GM18873 (cell line): Measurements from ENCODE around the gene SLC39A7.
"Not testable (repeated sequence)": the region's sequence is repeated elsewhere in the genome, so short reads cannot be mapped to it uniquely, and the experiment has no call there.

Experiments
- ATAC-seq: cut with Tn5 transposase; IDR thresholded peaks from one replicate; pipeline ENCODE4 v1.9.1; 2021; ENCODE audit warnings: mild to moderate bottlenecking, moderate library complexity, moderate number of reproducible peaks; ENCODE audit not compliant: unreplicated experiment, low FRiP score

SLC39A7 gene

DNA sequence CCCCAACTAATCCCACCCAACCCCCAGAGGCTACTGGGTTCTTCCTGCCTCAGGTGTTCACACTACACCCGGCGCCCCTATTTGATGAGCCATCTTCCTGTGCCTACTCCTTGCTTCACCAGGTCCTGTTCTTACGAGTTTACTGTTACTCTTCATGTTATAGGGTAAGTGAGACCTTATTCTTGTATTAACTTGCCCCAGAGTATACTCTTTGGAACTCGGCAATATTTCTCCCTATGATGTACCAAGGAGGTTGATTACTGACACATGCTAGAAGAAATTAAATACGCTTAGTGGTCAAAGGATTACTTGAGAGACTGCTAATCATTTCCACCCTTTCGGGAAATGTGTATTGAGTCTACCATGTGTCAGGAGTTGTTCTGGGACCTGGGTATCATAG, 16.6 kb downstream of the SLC39A7 start:
- no peak for ATAC-seq

DNA sequence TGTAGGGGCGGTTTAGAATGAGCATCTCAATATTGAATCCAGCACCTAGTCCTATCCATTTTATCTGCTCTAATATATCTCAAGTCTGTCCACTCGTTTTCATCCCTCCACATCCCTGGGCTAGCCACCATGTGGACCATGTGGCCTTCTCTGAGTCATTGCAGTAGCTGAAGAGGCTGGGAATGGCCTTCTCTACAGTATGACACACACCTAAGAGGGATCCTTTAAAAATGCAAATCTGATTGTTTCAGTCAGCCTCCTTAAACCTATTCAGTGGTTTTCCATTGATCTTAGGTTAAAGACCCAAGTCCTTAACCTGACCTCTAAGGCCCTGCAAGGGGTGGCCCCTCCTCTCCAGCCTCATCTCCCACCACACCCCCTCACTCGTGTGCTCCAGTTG, 17.0 kb downstream of the SLC39A7 start:
- ATAC-seq, result no peak

DNA sequence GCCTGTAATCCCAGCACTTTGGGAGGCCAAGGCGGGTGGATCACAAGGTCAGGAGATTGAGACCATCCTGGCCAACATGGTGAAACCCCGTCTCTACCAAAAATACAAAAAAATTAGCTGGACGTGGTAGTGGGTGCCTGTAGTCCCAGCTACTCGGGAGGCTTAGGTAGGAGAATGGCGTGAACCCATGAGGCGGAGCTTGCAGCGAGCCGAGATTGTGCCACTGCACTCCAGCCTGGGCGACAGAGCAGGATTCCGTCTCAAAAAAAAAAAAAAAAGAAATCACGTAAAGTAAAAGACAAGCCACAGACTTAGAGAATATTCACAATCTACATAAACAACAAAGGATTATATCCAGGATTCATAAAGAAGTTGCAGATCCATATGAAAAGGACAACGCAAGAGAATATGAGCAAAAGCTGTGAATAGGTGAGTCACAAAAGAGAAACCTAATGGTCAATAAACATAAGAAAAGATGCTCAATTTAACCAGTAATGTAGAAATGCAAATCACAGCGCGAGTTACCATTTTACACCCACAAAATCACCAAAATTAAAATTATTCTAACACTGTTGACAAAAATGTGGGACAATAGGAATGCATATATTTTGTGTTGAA, 25.9 kb downstream of the SLC39A7 start:
- not testable (repeated sequence) for ATAC-seq

DNA sequence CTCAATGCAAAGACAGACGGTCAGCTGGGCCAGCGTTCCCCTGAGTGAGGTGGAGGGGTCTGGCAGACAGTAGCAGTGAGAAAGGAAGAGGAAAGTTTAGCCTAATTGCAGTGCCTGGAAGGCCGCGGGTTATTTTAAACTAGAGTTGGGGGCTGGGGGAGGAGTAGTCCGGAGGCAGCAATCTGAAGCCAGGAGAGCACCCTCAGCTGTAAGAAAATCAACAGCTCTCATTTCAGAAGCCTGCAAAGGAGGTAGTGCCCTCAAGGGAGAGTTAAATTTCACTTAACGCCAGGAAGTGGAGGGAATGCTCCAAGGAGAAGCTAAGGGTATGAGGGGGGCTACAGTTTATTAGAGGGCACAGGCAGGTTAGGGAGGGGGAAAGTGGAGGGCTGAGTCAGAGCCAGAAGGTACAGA, 34.6 kb downstream of the SLC39A7 start:
- ATAC-seq, result no peak

DNA sequence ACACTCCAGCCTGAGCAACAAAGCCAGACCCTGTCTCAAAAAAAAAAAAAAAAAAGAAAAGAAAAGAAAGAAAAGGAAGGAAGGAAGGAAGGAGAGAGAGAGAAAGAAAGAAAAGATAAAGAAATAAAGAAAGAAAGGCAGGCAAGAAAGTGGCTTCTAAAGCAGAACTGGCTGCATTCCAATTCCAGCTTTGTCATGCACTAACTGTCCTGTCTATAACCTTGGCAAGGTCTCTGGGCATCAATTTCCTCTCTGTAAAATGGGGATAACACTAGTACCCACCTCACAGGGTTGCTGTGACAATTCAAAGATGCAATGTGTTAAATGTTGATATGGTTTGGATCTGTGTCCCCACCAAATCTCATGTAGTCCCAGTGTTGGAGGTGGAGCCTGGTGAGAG, 35.7 kb downstream of the SLC39A7 start:
- ATAC-seq, result no peak

DNA sequence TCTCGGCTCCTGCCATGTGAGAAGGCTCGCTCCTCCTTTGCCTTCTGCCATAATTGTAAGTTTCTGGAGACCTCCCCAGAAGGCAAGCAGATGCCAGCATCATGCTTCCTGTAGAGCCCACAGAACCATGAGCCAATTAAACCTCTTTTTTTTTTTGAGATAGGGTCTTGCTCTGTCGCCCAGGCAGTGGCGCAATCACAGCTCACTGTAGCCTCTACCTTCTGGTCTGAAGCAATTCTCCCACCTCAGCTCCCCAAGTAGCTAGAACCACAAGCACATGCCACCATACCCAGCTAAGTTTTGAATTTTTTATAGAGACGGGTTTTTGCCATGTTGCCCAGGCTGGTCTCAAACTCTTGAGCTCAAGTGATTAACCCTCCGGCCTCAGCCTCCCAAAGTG, 36.2 kb downstream of the SLC39A7 start:
- ATAC-seq, result no peak

DNA sequence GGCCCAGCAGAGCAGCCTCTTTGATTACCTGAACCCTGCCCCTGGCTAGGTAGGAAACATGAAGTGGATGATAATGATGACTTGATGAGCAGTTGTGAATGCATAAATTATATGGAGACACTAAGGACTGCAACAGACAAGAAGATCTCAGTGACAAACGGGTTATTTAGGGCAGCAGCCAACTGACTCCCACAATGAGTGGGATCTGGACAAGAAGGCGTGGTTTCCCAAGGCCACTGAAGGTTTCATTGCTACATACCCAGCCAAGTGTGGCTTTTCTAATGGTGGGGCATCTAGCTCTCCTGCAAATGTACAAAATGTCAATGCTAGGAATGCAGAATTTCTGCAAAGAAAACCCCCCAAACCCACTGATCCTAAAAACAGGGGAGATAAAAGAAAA, 37.1 kb downstream of the SLC39A7 start:
- no peak for ATAC-seq

DNA sequence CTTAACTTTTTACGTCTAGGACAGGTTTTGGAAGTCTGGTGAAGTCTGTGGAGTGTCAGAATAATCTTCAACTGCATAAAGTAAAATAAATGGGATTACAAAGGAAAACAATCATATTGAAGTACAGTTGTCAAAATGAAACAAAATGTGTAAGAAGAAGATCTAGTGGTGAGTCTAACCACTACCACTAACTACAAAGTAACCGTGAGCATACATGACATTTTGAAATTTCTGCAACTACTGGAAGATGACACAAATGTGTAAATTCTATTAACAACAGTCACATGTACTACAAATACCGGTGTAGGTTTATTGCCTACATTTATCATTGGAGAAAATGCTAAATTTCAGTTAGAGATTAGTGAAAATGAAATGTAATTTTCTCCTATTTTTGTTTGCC, 41.3 kb downstream of the SLC39A7 start:
- ATAC-seq, result no peak

DNA sequence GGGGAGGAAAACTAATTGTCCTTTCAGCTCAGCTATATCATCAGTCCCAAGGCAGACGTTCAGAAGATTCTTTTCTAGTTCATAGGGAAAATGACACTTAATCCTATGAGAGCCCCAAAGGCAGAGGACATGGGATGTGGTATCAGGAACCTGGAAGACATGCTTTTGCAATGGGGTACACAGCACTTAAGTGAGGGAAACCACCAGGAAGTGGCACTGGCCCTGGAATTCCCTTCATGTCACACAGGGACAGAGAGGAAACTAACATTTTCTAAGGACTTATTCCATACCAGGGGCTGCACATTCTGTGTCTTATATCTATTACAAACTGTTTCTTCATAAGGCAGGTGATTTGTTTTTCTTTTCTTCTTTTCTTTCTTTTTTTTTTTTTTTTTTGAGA, 42.8 kb downstream of the SLC39A7 start:
- ATAC-seq, result no peak

DNA sequence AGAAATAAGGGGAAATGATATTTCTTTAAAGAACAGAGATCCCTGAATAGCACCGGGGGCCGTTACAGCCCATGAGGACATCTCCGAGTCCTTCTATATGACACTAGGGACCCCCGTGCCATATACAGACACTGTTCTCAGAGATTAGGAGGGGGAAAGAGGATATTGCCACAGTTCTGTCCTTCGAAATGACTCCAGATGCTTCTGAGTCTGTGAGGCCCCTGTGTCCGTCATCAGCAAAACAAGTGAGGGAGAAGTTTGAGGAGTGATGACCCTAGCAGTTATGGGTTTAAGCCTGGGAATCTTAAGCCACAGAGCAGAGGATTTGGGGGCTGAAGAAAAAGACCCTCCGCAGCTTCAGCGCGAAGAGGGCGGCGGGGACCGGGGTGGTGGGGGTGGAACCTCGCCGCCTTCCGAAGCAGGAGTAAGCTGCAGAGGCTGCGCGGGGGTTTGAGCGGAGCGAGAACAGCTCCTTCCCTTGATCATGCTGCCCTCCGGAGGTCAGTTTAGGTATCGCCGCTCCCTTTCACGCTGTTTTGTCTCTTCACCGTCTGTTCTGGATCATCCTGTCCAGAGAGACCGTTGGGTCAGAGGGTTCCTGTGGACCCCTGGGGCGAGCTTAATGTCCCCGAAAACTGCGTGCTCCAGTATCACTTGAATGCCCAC, 47.4 kb downstream of the SLC39A7 start:
- ATAC-seq, result no peak

DNA sequence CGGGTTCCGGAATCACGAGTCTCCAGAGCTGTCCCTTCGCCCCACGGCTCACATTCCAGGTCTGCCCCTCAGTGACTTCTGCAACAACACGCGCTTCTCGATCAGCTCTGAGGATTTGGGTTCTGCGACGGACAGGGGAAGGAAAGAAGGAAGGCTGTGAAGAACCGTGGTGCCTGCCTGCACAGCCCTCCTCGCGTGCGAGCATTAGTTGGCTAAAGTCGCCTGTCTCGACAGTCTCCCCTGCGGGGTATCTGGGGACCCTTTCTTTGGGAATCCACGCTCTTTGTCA, 47.9 kb downstream of the SLC39A7 start:
- no peak for ATAC-seq

DNA sequence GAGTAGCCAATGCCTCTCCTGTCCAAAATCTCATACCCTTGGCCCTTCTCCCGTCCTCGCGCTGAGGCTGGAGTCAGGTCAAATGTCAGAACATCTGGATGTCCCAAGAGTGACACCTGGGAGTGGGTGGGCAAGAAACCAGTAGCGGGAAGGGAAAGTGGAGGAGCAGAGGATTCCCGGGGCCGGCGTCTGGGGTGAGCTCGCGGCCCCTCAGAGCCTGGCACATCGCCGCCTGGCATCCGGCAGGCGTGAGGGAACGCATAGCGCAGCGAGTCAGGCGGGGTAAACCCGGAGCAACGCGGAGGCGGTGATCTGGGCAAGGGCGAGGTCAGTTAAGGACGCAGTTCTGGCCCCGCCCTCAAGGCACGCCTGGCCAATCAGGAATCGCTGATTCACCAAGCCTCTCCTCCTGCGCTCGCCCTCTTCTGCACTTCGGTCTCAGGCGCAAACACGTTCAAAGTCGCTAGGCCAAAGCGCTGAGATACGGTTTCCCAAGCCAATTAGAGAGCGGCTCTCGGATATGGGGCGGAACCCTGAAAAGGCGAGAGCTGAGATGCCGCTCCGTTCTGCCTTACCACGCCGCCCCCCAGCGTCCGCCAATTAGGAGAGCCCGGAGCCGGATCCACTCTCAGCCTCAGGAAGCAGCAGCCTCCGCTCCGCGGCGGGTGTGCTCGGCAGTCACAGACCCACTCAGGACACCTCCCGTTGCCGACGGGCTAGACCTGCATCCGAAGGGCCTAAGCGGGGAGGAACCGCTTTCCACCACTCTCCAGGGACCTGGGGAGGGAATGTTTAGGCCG, 48.5 kb downstream of the SLC39A7 start:
- peak; percentile 89 for ATAC-seq

DNA sequence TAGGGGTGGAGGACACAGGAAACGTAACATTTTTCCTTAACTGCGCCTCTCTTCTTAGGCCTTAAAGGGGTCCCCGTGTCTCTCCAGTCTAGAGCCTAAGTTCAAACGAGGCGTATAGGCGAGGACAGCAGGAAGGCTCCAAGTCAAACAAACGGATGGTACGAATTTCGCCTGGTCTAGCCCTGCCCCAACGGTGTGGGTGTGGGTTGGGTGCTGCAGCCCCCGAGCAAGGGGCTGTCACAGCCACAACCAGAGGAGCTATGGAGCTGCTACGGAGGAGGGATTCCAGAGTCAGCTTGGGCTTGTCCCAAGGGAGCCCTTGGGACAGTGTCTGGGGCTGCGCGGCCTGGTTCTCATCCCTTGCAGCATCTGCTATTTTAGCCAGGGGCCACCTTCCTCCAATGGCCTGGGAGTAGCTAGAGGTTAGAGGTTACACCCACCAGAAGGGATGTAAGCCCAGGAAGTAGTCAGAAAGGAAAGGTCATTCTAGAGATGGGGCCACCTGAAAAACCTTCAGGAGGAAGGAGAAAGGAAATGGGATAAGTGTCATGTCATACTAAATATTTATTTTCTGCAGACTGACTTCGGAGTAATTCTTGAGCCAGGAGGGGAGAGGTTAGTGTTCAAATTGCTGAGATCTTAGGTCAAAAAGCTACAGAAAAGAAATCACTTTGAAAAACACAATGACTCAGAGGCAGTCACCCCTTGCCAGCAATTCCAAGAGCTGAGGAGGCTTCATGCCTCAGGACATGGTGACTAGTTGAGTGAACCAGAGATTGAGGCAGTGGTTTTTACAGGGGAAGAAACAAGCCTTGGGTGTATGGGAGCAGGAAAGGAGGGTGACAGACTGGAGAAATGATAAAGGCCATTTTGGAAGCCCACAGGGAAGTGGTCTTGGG, 49.3 kb downstream of the SLC39A7 start:
- ATAC-seq, result no peak

DNA sequence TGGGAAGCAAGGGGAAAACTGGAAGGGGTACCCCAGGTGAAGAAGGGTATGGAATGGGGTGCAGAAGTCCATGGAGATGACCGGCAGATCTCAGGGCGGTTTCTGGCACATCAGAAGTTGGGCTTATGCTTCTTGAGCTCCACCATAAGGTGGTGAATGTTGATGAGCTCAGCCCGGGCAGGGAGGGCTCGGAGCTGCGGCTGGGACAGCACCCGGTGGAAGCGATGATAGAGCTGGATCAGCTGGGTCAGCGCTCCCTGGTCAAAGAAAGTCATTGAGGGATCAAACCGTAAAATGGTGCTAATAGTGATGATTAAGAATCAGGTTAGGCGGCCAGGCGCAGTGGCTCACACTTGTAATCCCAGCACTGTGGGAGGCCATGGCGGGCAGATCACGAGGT, 50.1 kb downstream of the SLC39A7 start:
- ATAC-seq, result no peak

DNA sequence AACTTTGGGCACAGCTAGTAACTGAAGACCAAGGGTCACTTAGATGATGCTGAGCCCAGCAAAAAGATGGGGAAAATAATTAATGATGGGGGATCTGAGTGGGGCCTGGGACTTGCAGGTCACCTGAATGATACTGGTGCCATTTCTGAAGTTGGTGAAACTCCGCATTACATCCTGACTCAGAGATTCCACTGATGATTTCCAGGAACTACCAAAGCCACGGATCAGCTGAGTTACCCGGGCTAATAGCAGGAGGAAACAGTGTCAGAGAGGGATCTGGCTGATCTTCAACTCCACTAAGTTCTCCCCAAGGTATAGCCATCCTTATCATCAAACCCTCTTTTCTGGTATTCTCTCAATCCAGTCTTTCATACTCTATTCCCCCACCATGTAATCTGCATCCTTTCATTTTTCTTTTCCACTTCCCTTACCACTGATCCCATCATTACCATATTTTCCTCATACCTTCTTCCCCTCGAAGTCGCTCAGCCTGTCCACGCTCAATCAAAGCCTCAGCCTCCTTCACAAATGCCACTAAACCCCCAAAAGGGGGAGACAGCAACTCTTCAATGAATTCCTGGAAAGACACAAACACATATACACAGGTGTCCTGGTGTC, 50.8 kb downstream of the SLC39A7 start:
- ATAC-seq, result no peak

DNA sequence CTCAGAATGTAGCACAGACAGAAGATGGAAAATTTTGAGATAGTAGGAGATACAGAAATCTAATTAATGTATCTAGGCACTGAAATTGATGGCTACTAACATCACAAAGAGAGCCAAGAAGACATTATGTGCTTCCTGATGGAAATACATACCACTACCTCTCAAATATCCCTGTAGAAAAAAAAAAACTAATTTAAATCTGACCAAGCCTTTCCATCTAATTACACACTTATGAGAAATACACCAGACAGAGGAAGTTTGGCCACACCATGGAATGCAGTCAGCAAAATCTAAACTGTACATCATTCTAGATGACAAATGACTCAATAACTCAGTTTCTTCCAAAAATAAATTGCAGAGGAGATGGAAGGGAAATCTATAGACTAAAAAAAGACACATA, 52.1 kb downstream of the SLC39A7 start:
- ATAC-seq, result no peak
